Measurements from ENCODE around the gene ULBP2.
"Not testable (repeated sequence)": the region's sequence is repeated elsewhere in the genome, so short reads cannot be mapped to it uniquely, and the experiment has no call there.

DNA sequence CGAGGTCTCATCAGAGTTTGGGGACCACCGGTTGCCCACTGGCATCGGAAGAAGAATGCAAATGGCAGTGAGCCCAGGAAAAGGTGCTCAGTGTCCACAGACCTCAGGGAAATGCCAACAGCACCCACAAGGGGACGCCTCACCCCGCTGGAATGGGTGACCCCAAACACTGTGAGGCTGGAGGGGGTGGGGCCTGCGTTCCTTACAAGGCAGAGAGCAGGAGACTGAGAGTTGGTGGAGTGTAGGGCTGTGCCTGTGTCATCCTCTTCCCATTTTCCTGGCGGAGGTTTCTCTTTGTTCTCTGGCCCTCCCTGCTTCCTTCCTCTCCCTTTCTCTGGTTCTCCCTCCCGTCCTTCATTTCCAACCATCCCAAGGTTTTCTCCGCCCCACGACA is 12.1 kb downstream of the ULBP2 start:
- not testable (repeated sequence) for TF ChIP-seq EZH2phosphoT487 (IDR thresholded peaks at IDR 0.05; ENCODE audit: low read length); EZH2 (optimal IDR thresholded peaks at IDR 0.05; ENCODE audit: low read depth, low read length)
- TF ChIP-seq, protein P1, sequence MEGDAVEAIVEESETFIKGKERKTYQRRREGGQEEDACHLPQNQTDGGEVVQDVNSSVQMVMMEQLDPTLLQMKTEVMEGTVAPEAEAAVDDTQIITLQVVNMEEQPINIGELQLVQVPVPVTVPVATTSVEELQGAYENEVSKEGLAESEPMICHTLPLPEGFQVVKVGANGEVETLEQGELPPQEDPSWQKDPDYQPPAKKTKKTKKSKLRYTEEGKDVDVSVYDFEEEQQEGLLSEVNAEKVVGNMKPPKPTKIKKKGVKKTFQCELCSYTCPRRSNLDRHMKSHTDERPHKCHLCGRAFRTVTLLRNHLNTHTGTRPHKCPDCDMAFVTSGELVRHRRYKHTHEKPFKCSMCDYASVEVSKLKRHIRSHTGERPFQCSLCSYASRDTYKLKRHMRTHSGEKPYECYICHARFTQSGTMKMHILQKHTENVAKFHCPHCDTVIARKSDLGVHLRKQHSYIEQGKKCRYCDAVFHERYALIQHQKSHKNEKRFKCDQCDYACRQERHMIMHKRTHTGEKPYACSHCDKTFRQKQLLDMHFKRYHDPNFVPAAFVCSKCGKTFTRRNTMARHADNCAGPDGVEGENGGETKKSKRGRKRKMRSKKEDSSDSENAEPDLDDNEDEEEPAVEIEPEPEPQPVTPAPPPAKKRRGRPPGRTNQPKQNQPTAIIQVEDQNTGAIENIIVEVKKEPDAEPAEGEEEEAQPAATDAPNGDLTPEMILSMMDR (IDR thresholded peaks at IDR 0.05; ENCODE audit: low read length), result not testable (repeated sequence)
